K562 treated with DMSO at 1 percent for 4 hours (cell line): ENCODE measurements around the gene OR4C16. TPM values are rescaled to one million over a fixed set of nuclear protein-coding genes. Genes with fewer than 3 reads are reported as not detected.

Experiments
- total RNA-seq: library from RNA; unstranded; fragments of 300-600 nt; gene quantifications from 2 replicates; pipeline ENCODE4 v1.2.3, GENCODE V29; 2022; ENCODE audit not compliant: insufficient read depth

OR4C16 gene, protein sequence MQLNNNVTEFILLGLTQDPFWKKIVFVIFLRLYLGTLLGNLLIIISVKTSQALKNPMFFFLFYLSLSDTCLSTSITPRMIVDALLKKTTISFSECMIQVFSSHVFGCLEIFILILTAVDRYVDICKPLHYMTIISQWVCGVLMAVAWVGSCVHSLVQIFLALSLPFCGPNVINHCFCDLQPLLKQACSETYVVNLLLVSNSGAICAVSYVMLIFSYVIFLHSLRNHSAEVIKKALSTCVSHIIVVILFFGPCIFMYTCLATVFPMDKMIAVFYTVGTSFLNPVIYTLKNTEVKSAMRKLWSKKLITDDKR
- total RNA-seq, result not detected in 2 replicates

DNA sequence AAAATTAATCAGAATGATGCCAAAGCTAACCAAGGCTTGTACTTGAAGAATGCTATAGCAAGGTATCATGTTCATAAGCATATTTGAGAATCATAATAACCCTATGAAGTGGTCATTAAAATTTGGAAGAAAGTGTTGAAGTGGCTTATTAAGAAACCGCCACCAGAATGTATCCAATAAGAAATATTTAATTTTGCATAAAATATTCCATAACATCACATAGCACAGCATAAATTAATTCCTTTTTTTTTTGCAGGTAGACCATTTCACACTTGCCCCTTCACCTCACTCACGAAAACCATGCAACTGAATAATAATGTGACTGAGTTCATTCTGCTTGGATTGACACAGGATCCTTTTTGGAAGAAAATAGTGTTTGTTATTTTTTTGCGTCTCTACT lies at the start of gene OR4C16:
OR4C16 (plus strand) TSS at position 301 of the 400 bp plus-strand sequence; CDS start at position 301, 0 bp downstream.

DNA sequence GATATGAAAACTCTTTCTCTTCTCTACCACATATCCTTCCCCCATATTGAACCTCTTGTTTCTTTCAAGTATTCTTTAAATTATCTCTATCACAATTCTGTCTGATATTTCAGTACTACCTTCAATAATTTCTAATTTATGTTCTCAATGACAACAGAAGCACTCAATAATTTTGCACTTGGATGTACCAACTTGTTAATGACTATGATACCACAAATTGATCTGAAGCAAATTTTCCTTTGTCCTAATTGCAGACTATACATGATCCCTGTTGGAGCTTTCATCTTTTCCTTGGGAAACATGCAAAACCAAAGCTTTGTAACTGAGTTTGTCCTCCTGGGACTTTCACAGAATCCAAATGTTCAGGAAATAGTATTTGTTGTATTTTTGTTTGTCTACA lies 17.8 kb upstream of the OR4C16 start, which contains the start of gene OR4C15:
OR4C15 (plus strand) TSS at position 301 of the 400 bp plus-strand sequence; CDS start at position 301, 0 bp downstream.

DNA sequence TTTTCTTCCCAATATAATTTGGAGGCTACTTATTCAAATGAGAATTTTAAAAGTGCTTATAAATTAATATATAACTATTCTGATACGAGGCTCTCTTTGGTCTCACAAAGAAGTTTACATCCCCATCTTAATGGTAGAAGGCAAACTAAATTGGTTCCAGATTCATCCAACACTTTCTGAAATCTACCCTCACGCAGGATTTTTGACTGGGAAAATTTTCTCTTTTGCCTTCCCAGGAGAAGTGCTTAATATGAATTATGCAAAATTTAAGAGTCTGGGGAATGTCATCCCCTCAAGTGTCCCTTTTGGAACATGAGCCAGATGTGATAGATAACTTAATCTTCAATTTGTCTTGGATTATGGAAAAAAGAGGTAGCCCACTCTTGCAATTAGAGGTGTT lies 35.6 kb downstream of the OR4C16 start, which contains the start of gene OR4C11:
OR4C11 (minus strand) TSS at position 101 of the 400 bp plus-strand sequence. CDS start 3,272 bp downstream, outside the sequence.

Other genes starting within 250 kb of the OR4C16 start
- gene OR4A16, start 228.9 kb upstream of the OR4C16 start, total RNA-seq, result not detected in 2 replicates
- gene OR4A15, start 204.2 kb upstream of the OR4C16 start, total RNA-seq, result not detected in 2 replicates
- gene OR4C15, start 17.7 kb upstream of the OR4C16 start, total RNA-seq, result not detected in 2 replicates
- not detected in 2 replicates for gene OR4C11, start 35.5 kb downstream of the OR4C16 start, total RNA-seq
- not detected in 2 replicates for gene OR4P4, start 63.0 kb downstream of the OR4C16 start, total RNA-seq
- not detected in 2 replicates for gene OR4S2, start 76.2 kb downstream of the OR4C16 start, total RNA-seq
- gene OR4C6, start 90.1 kb downstream of the OR4C16 start, total RNA-seq, result not detected in 2 replicates
- gene OR5D13, start 201.3 kb downstream of the OR4C16 start, total RNA-seq, result not detected in 2 replicates
- gene OR5D14, start 223.4 kb downstream of the OR4C16 start, total RNA-seq, result not detected in 2 replicates
- not detected in 2 replicates for gene OR5L1, start 239.2 kb downstream of the OR4C16 start, total RNA-seq
- not detected in 2 replicates for gene OR5D18, start 247.5 kb downstream of the OR4C16 start, total RNA-seq